Liver (tissue), 9 donors: ENCODE measurements around the gene SEM1. TPM values are rescaled to one million over a fixed set of nuclear protein-coding genes. Genes with fewer than 3 reads are reported as not detected.

Source experiments
- DNase-seq: peaks from one replicate; pipeline ENCODE4 v3.0.0-alpha.2; 2017; ENCODE audit warnings: low spot score
- H3K27ac ChIP-seq, 2 donors: one replicate each; pipeline ENCODE4 v1.7.0; 2013; ENCODE audit warnings: inconsistent platforms in 2 of 2, low read length in 2 of 2, control low read depth in 1 of 2, low read depth in 1 of 2, mild to moderate bottlenecking in 1 of 2
- H3K27me3 ChIP-seq, 4 donors: one replicate each; pipeline versions ENCODE4 v1.6.1 to v1.7.0; 2013; ENCODE audit warnings: low read length in 3 of 4, inconsistent platforms in 1 of 4, mild to moderate bottlenecking in 1 of 4, moderate library complexity in 1 of 4; ENCODE audit not compliant: control insufficient read depth in 4 of 4, insufficient read depth in 4 of 4
- H3K36me3 ChIP-seq, 4 donors: one replicate each; pipeline versions ENCODE4 v1.6.1 to v1.7.0; 2013; ENCODE audit warnings: low read length in 3 of 4, mild to moderate bottlenecking in 3 of 4, low read depth in 1 of 4, moderate library complexity in 1 of 4; ENCODE audit not compliant: control insufficient read depth in 4 of 4, insufficient read depth in 3 of 4
- H3K4me1 ChIP-seq, 4 donors: one replicate each; pipeline versions ENCODE4 v1.6.1 to v1.7.0; 2013; ENCODE audit warnings: low read length in 3 of 4, mild to moderate bottlenecking in 3 of 4, moderate library complexity in 1 of 4; ENCODE audit not compliant: control insufficient read depth in 4 of 4, insufficient read depth in 4 of 4
- H3K4me3 ChIP-seq, 3 donors: one replicate each; pipeline versions ENCODE4 v1.6.1 to v1.7.0; 2013; ENCODE audit warnings: low read length in 3 of 3, control low read depth in 1 of 3, low read depth in 1 of 3, mild to moderate bottlenecking in 1 of 3
- H3K9ac ChIP-seq, 2 donors: one replicate each; pipeline ENCODE4 v1.7.0; 2013; ENCODE audit warnings: low read length in 2 of 2, mild to moderate bottlenecking in 2 of 2, moderate library complexity in 2 of 2, control low read depth in 1 of 2, low read depth in 1 of 2
- H3K9me3 ChIP-seq, 4 donors: one replicate each; pipeline versions ENCODE4 v1.6.1 to v1.7.0; 2013; ENCODE audit warnings: low read length in 3 of 4; ENCODE audit not compliant: control insufficient read depth in 4 of 4
- CTCF ChIP-seq: fragments of 150-350 bp; IDR thresholded peaks from 2 replicates; pipeline ENCODE4 v1.5.1; 2017; ENCODE audit warnings: improper control_type of control experiment, low read depth, low read length; ENCODE audit not compliant: missing input control
- EGR1 ChIP-seq, 2 donors: IDR thresholded peaks; 2 replicates each; pipeline ENCODE4 v1.6.1; 2016 to 2018; ENCODE audit warnings: antibody characterized with exemption in 2 of 2, low read depth in 2 of 2
- FOXA2 ChIP-seq: IDR thresholded peaks from 2 replicates; pipeline ENCODE4 v1.6.1; 2016; ENCODE audit warnings: antibody characterized with exemption
- GABPA ChIP-seq, 2 donors: IDR thresholded peaks in 1 of 2; conservative IDR thresholded peaks in 1 of 2; 2 replicates each; pipeline ENCODE4 v1.6.1; 2016; ENCODE audit warnings: antibody characterized with exemption in 2 of 2, mild to moderate bottlenecking in 1 of 2, moderate library complexity in 1 of 2
- HNF4A ChIP-seq, 2 donors: conservative IDR thresholded peaks; 2 replicates each; pipeline ENCODE4 v1.6.1; 2016; ENCODE audit warnings: antibody characterized with exemption in 2 of 2, mild to moderate bottlenecking in 2 of 2
- HNF4G ChIP-seq: IDR thresholded peaks from 2 replicates; pipeline ENCODE4 v1.6.1; 2016; ENCODE audit warnings: antibody characterized with exemption
- JUND ChIP-seq, 2 donors: IDR thresholded peaks; 2 replicates each; pipeline ENCODE4 v1.6.1; 2016; ENCODE audit warnings: antibody characterized with exemption in 2 of 2
- NR2F2 ChIP-seq: IDR thresholded peaks from 2 replicates; pipeline ENCODE4 v1.6.1; 2016; ENCODE audit warnings: antibody characterized with exemption
- RAD21 ChIP-seq, 2 donors: IDR thresholded peaks; 2 replicates each; pipeline ENCODE4 v1.6.1; 2016; ENCODE audit warnings: antibody characterized with exemption in 2 of 2, mild to moderate bottlenecking in 2 of 2
- REST ChIP-seq: IDR thresholded peaks from 2 replicates; pipeline ENCODE4 v1.6.1; 2016; ENCODE audit warnings: antibody characterized with exemption, mild to moderate bottlenecking
- RXRA ChIP-seq, 2 donors: IDR thresholded peaks; 2 replicates each; pipeline ENCODE4 v1.6.1; 2017 to 2018; ENCODE audit warnings: antibody characterized with exemption in 2 of 2, mild to moderate bottlenecking in 1 of 2
- SP1 ChIP-seq: IDR thresholded peaks from 2 replicates; pipeline ENCODE4 v1.6.1; 2018; ENCODE audit warnings: antibody characterized with exemption, mild to moderate bottlenecking
- TAF1 ChIP-seq: conservative IDR thresholded peaks from 2 replicates; pipeline ENCODE4 v1.6.1; 2016; ENCODE audit warnings: antibody characterized with exemption, mild to moderate bottlenecking
- YY1 ChIP-seq: IDR thresholded peaks from 2 replicates; pipeline ENCODE4 v1.6.1; 2016; ENCODE audit warnings: antibody characterized with exemption, mild to moderate bottlenecking
- WGBS: extraction: QIAGEN DNeasy Blood & Tissue Kit; methylation state at CpG from one replicate; pipeline ENCODE4 v1.1.7; 2013; 5-methylcytosine and 5-hydroxymethylcytosine counted together
- polyA plus RNA-seq, 2 donors: library from polyadenylated mRNA; stranded (reverse) in 1 of 2; unstranded in 1 of 2; fragments of 200-250 nt in 1 of 2; fragments of >200 nt in 1 of 2; fragmentation: Nextera tagmentation in 1 of 2; extraction: Ambion mirVana in 1 of 2; gene quantifications; one replicate each; pipeline versions ENCODE4 v1.2.1 to v1.2.3, GENCODE V29; 2013 to 2015
- total RNA-seq, 2 donors: library from RNA; depleted of rRNA; stranded (reverse); fragments of >200 nt; gene quantifications; one replicate each; pipeline ENCODE4 v1.2.3, GENCODE V29; 2014
- TF ChIP-seq, protein P1 (sequence below): IDR thresholded peaks from 2 replicates; pipeline ENCODE4 v1.6.1; 2016; ENCODE audit warnings: antibody characterized with exemption
- TF ChIP-seq, protein P2 (sequence below): IDR thresholded peaks from 2 replicates; pipeline ENCODE4 v1.6.1; 2016; ENCODE audit warnings: antibody characterized with exemption
- TF ChIP-seq, protein P3 (sequence below): IDR thresholded peaks from 2 replicates; pipeline ENCODE4 v1.6.1; 2016; ENCODE audit warnings: antibody characterized with exemption
- donor health status: healthy.
- donor health status: healthy.
- donor health status: healthy.
- donor health status: healthy.
- donor health status: healthy.

The SEM1 gene
- total and polyA plus RNA-seq, 4 donors: 21.1 to 325 (median 52.7) TPM

GRCh38 chr7:96675548-96675947 lies 34.1 kb downstream of the SEM1 start:
- no peak for DNase-seq
- no peak overlapping the region for H3K27ac ChIP-seq
- no peak overlapping the region for H3K4me3 ChIP-seq
- no peaks in the 10 kb centered on the region for H3K9me3 ChIP-seq
- H3K36me3 ChIP-seq: peaks cover 0 to 4% (median 2%) of the 10 kb centered on the region in 4 donors
- TF ChIP-seq FOXA2 (no peak), HNF4A (conservative IDR thresholded peaks at IDR 0.05) (no peak), HNF4G (no peak), NR2F2 (no peak), SP1 (no peak), YY1 (no peak), JUND (IDR thresholded peaks at IDR 0.05) (no peak), TAF1 (no peak), CTCF (no peak), EGR1 (IDR thresholded peaks at IDR 0.05; ENCODE audit: low read depth in 2 of 2) (no peak), GABPA (IDR thresholded peaks at IDR 0.05 in 1 of 2, conservative IDR thresholded peaks at IDR 0.05 in 1 of 2) (no peak), RAD21 (IDR thresholded peaks at IDR 0.05) (no peak), RXRA (IDR thresholded peaks at IDR 0.05) (no peak), REST (no peak)
- TF ChIP-seq, protein P1, sequence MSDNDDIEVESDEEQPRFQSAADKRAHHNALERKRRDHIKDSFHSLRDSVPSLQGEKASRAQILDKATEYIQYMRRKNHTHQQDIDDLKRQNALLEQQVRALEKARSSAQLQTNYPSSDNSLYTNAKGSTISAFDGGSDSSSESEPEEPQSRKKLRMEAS: no peak
- TF ChIP-seq, protein P2, sequence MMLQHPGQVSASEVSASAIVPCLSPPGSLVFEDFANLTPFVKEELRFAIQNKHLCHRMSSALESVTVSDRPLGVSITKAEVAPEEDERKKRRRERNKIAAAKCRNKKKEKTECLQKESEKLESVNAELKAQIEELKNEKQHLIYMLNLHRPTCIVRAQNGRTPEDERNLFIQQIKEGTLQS: no peak
- TF ChIP-seq, protein P3, sequence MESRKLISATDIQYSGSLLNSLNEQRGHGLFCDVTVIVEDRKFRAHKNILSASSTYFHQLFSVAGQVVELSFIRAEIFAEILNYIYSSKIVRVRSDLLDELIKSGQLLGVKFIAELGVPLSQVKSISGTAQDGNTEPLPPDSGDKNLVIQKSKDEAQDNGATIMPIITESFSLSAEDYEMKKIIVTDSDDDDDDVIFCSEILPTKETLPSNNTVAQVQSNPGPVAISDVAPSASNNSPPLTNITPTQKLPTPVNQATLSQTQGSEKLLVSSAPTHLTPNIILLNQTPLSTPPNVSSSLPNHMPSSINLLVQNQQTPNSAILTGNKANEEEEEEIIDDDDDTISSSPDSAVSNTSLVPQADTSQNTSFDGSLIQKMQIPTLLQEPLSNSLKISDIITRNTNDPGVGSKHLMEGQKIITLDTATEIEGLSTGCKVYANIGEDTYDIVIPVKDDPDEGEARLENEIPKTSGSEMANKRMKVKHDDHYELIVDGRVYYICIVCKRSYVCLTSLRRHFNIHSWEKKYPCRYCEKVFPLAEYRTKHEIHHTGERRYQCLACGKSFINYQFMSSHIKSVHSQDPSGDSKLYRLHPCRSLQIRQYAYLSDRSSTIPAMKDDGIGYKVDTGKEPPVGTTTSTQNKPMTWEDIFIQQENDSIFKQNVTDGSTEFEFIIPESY: no peak
- H3K9ac ChIP-seq: no peak overlapping the region
- no peaks in the 10 kb centered on the region for H3K27me3 ChIP-seq
- 95% methylated on average over 1 of the region's 1 CpG for WGBS
- peaks cover 0 to 4% (median 0%) of the 10 kb centered on the region in 4 donors for H3K4me1 ChIP-seq
